Activated CD4-positive, alpha-beta T cell treated with anti-CD3 and anti-CD28 coated beads for 1 hour (primary cell): ENCODE data around the gene PREPL.

Source experiments
- DNase-seq: peaks from one replicate; pipeline ENCODE4 v3.0.0-alpha.2; 2020

The PREPL gene

GRCh38 chr2:44291281-44292248, 69.7 kb downstream of the PREPL start:
- DNase-seq = no peak

- no peak for DNase-seq
Measured at GRCh38 chr2:44290261-44290660, 71.0 kb downstream of the PREPL start.

- no peak for DNase-seq
Measured at GRCh38 chr2:44286884-44287638, 74.2 kb downstream of the PREPL start.

- no peak for DNase-seq
Measured at GRCh38 chr2:44286119-44286883, 75.0 kb downstream of the PREPL start.

GRCh38 chr2:44285174-44285573, 76.1 kb downstream of the PREPL start:
- no peak for DNase-seq

- DNase-seq = no peak
Measured at GRCh38 chr2:44283116-44283666, 78.1 kb downstream of the PREPL start.

- DNase-seq = no peak
Measured at GRCh38 chr2:44280869-44281268, 80.4 kb downstream of the PREPL start.

- no peak for DNase-seq
Measured at GRCh38 chr2:44277541-44277940, 83.8 kb downstream of the PREPL start.

GRCh38 chr2:44275927-44276303, 85.4 kb downstream of the PREPL start:
- DNase-seq = no peak

GRCh38 chr2:44273596-44273995, 87.7 kb downstream of the PREPL start:
- no peak for DNase-seq

- no peak for DNase-seq
Measured at GRCh38 chr2:44273076-44273475, 88.2 kb downstream of the PREPL start.

- no peak for DNase-seq
Measured at GRCh38 chr2:44271296-44271695, 90.0 kb downstream of the PREPL start.

GRCh38 chr2:44269831-44270230, 91.5 kb downstream of the PREPL start:
- no peak for DNase-seq

- no peak for DNase-seq
Measured at GRCh38 chr2:44267796-44268648, 93.3 kb downstream of the PREPL start.
